GM18520 (cell line): ENCODE measurements around the gene TEX44.
A peak's percentile ranks its signal among the peaks of the same experiment; 100 is the strongest.
"Not testable (repeated sequence)": the region's sequence is repeated elsewhere in the genome, so short reads cannot be mapped to it uniquely, and the experiment has no call there.

ENCODE experiments used
- ATAC-seq: cut with Tn5 transposase; IDR thresholded peaks from one replicate; pipeline ENCODE4 v1.9.1; 2021; ENCODE audit not compliant: unreplicated experiment

TEX44 gene

DNA sequence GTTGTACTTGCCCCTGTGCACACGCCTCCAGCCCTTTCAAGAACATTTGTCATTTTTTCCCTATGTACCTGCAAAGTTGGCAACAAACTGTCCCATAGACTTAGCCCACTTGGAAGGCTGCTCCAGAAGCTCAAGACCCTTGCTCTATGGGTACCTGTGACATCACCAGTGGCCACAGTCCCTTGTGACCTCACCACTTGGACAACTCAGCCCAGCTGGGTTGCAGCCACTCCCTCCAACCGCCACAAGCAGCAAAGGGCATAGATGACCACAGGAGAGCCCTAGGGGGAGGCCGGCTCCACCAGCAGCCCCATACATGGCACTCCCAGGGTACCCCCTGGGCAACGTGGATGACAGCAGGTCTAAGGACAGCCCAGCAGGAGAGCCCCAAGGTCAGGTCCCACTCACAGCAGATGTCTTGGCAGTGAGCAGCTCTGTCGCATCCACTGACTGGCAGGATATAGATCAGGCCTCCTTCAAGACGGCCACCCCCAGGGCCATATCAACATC, at the start of gene TEX44:
TEX44 (plus strand) TSS at position 229 of the 510 bp plus-strand sequence; CDS start at position 317, 88 bp downstream.
- no peak for ATAC-seq

DNA sequence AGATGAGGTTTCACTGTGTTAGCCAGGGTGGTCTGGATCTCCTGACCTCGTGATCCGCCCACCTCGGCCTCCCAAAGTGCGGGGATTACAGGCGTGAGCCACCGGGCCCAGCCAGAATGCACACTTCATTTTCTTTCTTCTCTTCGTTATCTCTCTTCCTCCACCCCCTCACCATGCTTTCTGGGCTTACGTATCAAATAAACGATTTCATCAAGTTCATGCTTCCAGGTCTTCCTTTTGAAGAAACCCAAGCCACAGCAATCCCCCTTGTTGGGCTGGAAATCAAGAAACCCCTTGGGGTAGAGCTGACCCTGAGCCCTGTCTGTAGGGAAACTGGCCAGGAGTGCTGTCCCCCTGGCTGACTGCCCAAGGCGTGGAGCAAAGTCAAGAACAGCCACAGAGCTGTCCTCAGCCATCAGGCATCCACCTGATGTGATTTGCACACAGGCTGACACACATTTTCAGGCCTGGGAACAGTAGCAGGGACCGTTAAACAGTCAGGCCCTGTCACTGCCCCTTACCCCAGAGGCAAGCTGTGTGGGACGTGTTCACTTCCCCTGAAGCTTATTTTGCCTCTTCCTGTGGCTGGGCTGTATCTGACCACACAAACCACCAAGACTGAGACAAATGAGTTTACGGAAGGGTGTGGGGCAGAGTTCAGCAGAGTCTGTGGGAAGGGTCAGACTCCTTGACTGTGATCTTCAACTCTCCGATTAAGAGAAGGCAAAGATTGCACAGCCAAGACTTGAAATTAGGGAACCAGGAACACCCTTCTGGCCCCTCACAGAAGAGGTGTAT, 47.4 kb upstream of the TEX44 start:
- ATAC-seq = peak; percentile 99

DNA sequence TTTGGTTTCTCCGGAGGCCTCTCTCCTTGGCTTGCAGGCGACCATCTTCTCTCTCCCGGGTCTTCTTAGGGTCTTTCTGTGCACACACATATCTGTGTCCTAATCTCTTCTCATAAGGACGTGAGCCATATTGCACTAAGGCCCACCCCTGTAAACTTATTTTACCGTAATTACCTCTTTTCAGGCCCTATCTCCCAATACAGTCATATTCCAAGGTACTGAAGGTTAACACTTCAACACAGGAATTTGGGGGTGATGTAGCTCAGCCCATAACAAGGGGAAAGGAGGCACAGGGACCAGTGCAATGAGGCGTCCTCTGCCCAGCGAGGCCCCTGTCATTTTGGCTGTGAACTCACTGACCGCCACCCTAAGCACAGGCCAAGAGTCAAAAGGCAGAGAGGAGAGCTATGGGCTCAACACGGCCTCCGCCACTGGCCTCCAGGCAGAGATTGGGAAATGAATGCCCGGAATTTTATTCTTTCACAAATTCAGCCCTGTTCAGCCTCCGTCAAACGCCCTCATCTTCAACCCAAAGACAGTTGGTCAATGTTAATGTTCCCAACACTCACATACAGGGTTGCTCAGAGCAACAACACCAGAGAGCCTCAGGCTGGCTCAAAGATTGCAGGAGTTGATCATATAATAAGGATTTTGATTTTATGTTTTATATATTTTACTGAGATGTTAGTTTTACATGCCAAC, 46.5 kb upstream of the TEX44 start:
- no peak for ATAC-seq

DNA sequence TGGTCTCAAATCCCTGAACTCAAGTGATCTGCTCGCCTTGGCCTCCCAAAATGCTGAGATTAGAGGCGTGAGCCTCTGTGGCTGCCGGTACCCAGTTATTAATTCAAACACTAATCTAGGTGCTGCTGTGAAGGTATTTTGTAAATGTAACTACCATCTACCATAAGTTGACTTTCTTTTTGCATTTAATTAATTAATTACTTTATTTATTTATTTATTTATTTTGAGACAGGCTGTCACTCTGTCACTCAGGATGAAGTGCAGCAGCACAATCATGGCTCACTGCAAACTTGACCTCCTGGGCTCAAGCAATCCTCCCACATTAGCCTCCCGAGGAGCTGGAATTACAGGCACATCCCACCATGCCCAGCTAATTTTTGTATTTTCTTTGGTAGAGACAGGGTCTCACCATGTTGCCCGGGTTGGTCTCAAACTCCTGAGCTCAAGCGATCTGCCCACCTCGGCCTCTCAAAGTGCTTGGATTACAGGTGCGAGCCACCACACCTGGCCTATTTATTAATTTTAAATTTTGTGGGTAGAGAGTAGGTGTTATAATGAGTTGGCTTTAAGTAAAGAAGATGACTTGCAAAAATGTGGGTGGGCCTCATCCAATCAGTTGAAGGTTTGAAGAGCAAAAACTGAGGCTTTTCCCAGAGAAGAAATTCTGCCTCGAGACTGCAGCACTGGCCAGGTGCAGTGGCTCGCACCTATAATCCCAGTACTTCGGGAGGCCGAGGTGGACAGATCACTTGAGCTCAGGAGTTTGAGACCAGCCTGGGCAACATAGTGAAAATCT, 45.2 kb upstream of the TEX44 start:
- ATAC-seq = no peak

DNA sequence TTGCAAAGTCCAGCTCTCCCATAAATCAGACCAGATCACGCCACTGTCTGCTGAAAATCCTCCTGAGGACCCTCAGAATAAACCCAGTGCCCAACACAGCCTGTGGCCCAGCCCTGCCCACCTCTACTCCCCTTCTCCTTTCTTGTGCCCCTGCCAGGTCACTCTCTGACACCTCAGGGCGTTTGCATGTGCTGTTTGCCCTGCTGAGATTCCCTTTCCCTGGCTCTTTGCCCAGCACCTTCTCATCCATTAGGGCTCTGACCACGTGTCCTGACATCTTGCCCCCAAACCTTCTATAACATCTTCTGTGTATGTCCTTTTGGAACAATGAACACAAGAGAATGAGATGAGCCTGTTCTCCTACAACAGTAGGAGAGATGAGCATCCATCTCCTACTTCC, 43.9 kb upstream of the TEX44 start:
- ATAC-seq = no peak

DNA sequence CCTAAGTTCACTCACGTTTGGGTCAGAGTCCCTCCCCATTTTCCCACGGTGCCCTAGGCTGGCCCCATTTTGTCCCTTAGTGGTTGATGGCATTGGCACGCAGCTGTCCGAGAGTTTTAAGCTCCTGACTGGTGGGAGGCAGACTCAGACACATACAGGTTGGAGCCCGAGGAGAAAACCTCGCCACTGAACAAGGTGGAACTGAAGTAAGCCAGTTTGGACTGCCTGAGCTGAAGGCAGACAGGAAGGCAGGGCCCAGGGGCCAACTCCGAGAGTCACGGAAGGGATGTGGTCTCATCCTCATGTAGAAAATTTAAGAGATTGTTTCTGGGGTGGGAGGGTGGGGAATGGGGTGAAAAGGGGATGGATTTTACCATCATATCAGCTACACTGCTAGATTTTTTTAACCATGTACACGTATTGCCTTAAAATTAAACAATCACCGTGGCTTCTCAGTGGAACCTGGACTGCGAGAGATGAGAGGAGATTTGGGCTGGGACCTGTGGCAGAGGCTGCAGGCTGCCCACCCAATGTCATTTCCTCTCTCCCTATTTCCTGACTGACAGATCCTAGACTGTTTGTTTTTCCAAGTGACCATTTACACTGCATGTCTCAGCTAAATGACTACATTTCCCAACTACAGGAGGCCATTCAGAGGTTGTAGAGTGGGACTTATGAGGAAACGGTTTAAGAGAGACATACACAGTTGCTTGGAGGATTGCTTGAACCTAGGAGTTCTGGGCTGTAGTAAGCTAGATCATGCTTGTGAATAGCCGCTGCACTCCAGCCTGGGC, 43.0 kb upstream of the TEX44 start:
- ATAC-seq = no peak

DNA sequence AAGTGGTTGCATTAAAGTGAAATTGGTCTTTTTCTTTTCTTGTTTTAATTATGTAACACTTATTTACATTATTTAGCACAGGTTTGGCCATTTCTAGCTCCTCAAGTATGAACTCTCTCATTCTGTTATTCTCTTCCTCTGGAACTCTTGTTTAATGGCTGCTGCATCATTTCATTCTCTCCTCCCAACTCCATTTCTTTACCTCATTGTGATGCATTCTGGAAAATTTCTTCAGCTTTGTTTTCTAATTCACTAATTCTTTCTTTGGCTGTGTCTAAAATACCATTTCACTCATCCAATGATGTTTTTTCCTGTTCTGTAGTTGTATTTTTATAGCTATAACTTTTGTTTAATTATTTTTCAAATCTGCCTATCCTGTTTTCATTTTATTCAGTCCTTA, 39.9 kb upstream of the TEX44 start:
- ATAC-seq = no peak

DNA sequence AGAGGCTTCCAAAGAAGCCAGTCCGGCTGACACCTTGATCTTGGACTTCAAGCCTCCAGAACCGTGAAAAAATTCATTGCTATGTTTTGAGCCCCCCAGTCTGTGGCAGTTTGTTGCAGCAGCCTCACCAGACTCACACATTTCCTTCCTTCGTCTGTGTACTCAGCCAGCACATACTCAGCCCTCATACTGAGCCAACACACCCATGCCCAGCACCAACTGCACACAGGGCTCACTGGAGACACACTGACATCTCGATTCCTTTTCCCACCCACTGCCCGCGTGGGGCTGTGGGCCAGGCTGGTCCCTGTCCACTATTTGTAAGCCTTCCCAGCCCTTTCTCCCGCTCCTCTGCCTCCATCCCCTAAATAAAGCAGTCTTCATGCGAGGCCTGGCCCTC, 38.3 kb upstream of the TEX44 start:
- no peak for ATAC-seq

DNA sequence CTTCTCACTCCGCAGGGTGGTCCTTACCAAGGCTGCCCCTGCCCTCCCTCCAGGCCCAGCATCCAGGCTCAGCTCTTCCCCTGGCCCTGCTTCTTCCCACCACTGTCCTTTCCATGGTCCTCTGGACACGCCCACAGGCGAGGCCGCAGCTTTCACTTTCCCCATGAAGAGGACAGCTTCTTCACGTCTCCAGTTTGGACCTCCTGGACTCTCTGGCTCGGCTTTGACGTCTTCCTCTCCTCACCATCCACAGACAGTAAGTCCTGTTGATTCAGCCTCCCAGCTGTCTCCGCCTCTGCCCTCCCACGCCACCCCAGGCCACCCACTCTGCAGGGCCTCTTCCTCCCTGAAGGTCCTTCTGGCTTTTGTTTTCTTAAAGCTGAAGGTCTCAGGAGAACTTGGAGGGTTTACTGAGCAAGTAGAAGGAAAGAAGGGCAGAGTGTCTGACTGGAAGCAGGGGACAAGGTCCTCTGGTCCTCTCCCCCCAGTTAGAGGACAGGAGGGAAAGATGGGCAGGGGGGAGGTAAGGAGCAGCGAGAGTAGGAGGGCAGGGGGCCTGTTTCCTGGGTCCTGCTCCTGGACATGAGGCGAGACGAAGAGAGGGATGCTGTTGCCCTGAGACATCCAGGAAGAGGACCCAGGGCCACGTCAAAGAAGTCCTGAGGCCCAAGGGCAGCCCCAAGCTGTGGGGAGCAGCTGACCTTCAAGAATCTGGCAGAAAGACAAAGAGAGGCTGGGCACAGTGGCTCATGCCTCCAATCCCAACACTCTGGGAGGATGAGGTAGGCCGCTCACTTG, 37.7 kb upstream of the TEX44 start:
- no peak for ATAC-seq

DNA sequence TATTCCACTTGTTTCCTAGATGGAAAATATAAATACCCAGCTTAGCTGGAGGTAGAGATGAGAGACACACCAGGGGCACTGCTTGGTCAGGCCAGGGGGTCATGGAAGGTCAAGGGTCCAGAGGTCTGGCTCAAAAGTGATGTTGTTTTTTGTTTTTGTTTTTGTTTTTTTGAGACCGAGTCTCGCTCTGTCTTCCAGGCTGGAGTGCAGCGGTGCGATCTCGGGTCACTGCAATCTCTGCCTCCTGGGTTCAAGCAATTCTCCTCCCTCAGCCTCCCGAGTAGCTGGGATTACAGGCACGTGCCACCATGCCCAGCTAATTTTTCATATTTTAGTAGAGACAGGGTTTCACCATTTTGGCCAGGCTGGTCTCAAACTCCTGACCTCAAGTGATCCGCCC, 36.2 kb upstream of the TEX44 start:
- ATAC-seq = not testable (repeated sequence)

DNA sequence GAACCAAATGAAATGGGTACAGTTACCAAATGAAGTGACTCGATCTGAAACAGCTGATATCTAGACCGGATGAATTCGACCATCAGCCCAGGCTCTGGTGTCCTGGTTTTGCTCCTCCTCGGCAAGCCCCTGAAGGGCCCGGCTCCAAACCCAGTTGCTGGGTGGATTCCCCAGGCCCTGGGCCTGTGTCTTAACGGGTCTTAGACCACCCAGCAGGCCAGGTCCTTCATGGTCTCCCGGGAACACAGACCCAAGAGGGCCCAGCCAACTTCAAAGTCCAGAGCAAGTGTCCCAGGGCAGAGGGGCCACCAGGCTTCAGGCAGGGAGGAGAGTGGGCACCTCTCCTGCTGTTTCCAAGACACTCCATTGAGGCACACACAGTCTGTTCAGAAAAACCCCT, 35.7 kb upstream of the TEX44 start:
- ATAC-seq = no peak

DNA sequence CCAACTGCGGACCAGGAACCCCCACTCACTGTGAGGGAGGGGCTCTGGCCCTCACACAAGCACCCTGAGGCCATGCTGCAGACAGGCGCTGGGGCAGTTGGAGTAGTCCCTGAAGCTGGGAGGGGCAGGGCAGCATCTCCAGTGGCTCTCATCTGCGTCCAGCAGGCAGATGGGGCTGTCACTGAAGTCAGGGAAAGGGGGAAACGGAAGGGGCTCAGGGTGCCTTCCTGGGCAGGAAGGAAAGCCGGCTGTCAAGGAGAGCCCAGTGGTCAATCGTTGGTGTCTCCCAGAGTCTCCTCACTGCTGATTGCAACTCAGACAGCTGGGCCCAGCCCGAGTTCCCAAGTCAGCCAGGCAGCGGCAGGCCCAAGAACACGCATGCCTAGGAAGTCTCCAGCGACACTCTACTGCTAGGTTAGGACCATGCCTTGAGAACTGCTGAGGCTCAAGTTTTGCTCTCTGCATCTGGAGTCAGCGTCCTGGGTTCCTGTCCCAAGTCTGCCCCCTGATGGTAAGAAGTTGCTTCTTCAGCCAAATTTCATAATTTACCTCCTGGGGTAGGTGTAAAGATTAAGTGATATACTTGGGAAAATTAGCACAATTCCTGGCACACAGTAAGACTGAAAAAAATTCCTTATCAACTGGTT, 35.0 kb upstream of the TEX44 start:
- peak; percentile 55 for ATAC-seq

DNA sequence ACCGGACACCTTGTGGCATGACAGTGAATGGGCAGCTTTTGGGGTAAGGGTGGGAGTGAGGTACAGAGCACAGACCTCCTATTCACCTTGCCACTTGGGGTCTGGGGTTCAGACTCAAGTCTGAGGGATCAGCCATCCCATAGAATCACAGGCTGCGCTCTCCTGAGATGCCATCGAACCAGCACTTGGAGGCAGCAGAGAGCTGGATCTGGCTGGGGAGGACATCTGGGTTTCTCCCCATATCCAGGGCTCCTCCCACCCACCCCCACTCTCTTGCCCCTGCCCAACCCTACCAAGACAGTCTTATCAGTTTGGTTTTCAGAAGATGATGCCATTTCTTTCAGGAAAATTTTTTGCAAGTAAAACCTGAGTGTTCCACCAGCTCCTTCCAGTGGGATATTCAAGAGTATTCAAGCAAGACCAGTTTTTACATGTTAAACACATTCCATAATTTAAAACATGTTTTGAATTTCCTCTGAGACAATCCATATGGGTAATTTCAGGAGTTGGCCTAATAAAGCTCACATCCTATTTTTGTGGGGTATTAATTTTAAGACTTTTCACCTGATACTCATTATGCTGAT, 29.2 kb upstream of the TEX44 start:
- no peak for ATAC-seq

DNA sequence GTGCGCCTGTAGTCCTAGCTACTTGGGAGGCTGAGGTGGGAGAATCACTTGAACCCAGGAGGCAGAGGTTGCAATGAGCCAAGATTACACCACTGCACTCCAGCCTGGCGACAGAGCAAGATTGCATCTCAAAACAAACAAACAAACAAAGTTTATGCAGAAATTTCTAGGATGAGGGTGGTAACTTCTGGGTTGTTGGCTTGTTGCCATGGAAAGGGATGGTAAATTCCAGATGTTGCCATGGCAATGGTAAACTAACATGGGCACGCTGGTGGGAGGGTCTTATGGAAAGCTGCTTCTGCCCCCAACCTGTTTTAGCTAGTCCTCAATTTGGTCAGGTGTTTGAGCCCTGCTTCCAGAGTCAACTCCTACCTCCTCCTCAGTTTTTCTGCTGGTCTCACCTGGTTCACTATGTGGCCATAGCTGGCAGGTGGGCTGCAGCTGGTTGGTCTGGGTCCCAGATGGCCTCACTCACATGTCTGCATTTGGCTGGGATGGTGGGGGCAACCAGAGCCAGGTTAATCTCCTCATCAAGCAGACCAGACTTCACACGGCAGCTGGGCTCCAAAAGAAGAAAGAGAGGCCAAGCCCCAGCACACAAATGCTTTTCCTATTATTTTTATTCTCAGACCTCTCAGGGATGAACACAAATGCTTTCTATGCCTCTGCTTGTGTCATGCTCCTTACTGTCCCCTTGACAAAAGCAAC, 26.6 kb upstream of the TEX44 start:
- no peak for ATAC-seq

DNA sequence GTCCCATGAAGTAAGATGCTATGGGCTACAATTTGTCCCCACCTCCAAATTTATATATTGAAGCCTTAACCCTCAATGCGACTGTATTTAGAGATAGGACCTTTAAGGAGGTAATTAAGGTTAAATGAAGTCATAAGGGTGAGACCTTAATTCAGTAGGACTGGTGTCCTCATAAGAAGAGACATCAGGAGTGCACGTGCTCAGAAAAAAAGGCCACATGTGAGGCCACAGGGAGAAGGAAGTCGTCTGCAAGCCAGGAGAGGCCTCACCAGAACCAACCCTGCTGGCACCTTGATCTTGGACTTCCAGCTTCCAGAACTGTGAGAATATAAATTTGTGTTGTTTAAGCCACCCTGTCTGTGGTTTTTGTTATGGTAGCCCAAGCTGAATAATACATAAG, 25.5 kb upstream of the TEX44 start:
- ATAC-seq = no peak

DNA sequence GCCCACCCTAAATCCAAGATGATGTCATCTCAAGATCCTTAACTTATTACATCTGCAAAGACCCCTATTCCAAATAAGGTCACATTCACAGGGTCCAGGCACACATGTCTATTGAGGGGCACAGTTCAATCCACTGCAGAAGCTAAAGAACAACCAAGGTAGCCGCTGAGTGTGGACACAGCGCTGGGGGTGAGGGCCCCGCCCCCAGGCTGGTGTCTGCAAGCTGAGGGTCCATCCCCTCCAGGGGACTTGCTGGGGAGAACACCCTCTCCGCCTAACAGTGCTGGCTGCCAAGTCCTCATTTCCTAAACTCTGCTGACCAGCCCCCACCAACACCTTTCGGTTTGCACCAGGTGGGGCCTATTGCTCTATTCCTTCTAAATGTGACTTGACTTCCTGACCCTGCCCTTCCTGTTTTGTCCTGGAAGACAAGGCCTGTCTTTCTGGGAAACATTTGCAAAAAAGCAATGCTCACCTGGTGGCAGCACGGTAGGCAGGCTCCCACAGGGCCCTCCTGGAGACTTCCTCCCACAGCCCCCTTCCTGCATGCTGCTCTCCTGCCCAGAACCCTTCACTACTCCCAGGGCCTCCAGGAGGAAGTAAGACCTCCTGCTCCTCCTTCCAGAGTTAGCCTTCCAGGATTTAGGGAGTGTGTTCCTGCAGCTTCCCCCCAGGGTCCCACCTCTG, 24.4 kb upstream of the TEX44 start:
- no peak for ATAC-seq

DNA sequence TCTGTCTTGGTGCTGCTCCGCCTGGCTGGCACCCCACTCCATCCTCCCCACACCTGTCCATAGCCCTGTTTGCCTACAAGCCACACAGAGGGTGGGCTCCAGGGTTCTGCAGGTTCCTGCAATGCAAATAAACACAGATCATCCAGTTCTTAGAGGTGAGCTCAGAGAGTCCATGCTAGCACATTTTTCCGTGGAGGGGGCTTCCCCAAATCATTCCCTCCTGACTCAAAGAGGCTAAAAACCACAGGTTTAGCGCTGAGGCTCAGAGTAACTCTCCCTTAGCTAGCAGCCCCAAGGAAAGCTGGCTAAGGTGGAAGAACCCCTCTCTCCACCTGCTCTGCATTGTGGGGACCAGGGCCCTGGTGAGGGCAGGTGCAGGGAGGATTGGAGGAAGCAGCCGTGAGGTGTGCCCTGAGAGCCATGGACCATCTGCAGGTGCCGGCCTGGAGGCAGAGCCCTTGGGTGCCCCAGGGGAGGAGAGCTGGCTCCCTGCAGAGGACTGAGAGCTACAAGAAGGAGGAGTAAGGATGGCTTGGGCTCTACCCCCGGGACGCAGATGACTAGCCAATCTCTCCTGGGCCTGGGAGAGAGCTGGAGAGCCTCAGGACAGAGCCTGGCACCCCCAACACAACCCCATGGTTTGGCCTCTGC, 23.8 kb upstream of the TEX44 start:
- no peak for ATAC-seq
